Measurements from ENCODE around the gene ZNF684.

DNA sequence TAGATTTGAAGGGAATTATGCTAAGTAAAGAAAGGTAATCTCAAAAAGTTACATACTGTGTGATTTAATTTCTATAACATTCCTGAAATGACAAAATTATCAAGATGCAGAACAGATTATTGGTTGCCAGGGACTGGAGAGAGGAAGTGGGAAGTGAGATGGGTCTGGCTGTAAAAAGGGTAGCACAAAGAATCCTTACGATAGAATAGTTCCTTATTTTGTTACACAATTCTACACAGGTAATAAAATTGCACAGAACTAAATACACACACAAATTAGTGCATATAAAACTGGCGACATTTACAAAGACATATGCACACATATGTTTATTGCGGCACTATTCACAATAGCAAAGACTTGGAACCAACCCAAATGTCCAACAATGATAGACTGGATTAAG, 33.5 kb downstream of the ZNF684 start:
- TF ChIP-seq, protein P1, sequence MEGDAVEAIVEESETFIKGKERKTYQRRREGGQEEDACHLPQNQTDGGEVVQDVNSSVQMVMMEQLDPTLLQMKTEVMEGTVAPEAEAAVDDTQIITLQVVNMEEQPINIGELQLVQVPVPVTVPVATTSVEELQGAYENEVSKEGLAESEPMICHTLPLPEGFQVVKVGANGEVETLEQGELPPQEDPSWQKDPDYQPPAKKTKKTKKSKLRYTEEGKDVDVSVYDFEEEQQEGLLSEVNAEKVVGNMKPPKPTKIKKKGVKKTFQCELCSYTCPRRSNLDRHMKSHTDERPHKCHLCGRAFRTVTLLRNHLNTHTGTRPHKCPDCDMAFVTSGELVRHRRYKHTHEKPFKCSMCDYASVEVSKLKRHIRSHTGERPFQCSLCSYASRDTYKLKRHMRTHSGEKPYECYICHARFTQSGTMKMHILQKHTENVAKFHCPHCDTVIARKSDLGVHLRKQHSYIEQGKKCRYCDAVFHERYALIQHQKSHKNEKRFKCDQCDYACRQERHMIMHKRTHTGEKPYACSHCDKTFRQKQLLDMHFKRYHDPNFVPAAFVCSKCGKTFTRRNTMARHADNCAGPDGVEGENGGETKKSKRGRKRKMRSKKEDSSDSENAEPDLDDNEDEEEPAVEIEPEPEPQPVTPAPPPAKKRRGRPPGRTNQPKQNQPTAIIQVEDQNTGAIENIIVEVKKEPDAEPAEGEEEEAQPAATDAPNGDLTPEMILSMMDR (IDR thresholded peaks at IDR 0.05), result no peak
- no peak for TF ChIP-seq POLR2AphosphoS5 (IDR thresholded peaks at IDR 0.05; ENCODE audit: insufficient read depth in 1 of 2, low read depth in 1 of 2)
